GM18951 (cell line): ENCODE data around the gene C6orf89.

ENCODE experiments used
- POLR2A ChIP-seq: IDR thresholded peaks from 4 replicates; pipeline ENCODE4 v1.6.1; 2011; ENCODE audit warnings: mild to moderate bottlenecking; ENCODE audit not compliant: insufficient read length, insufficient read depth; ENCODE audit errors: extremely low read depth
- in situ Hi-C: fragments of 300-500 bp; cut with MboI; formaldehyde crosslinking; loops from one replicate; pipeline ENCODE4 v1.12.0; 2022; ENCODE audit warnings: low sequenced_read_pairs, mixed read lengths, inconsistent platforms; ENCODE audit not compliant: unreplicated experiment

Gene C6orf89

GRCh38 chr6:36959555-36960250 is 74.0 kb downstream of the C6orf89 start:
- in situ Hi-C loops, result no loop called here
- TF ChIP-seq POLR2A, result no peak

- TF ChIP-seq POLR2A, result no peak
- in situ Hi-C loops, result no loop called here
Observed at GRCh38 chr6:36961441-36962435, 76.0 kb downstream of the C6orf89 start.

- no peak for TF ChIP-seq POLR2A
- in situ Hi-C loops, result no loop called here
Observed at GRCh38 chr6:36962874-36963273, 77.1 kb downstream of the C6orf89 start.

- in situ Hi-C loops, result no loop called here
- TF ChIP-seq POLR2A, result no peak
Observed at GRCh38 chr6:36963451-36964290, 77.9 kb downstream of the C6orf89 start.

GRCh38 chr6:36964349-36964748 is 78.6 kb downstream of the C6orf89 start:
- TF ChIP-seq POLR2A, result no peak
- in situ Hi-C loops, result no loop called here

GRCh38 chr6:36964908-36965307 is 79.2 kb downstream of the C6orf89 start:
- in situ Hi-C loops, result no loop called here
- no peak for TF ChIP-seq POLR2A

GRCh38 chr6:36967301-36967700 is 81.5 kb downstream of the C6orf89 start:
- no peak for TF ChIP-seq POLR2A
- in situ Hi-C loops, result no loop called here

GRCh38 chr6:36967757-36968156 is 82.0 kb downstream of the C6orf89 start:
- no peak for TF ChIP-seq POLR2A
- in situ Hi-C loops, result no loop called here

- no peak for TF ChIP-seq POLR2A
- in situ Hi-C loops, result no loop called here
Observed at GRCh38 chr6:36968266-36968977, 82.7 kb downstream of the C6orf89 start.

- in situ Hi-C loops, result no loop called here
- TF ChIP-seq POLR2A, result no peak
Observed at GRCh38 chr6:36969240-36969691, 83.5 kb downstream of the C6orf89 start.

- no peak for TF ChIP-seq POLR2A
- in situ Hi-C loops, result no loop called here
Observed at GRCh38 chr6:36969988-36970891, 84.5 kb downstream of the C6orf89 start.
